ENCODE measurements around the gene C2CD2L.
"Not testable (repeated sequence)": the region's sequence is repeated elsewhere in the genome, so short reads cannot be mapped to it uniquely, and the experiment has no call there.

C2CD2L gene

GRCh38 chr11:119093942-119094815 lies 13.0 kb upstream of the C2CD2L start:
- DNase-seq, result peak; percentile 44

- DNase-seq, result no peak
Observed at GRCh38 chr11:119094816-119095065, 12.4 kb upstream of the C2CD2L start.

- peak; percentile 99 for DNase-seq
Observed at GRCh38 chr11:119095066-119095880, 11.9 kb upstream of the C2CD2L start.

- no peak for DNase-seq
Observed at GRCh38 chr11:119099711-119100110, 7.4 kb upstream of the C2CD2L start.

GRCh38 chr11:119100246-119100970 lies 6.7 kb upstream of the C2CD2L start:
- no peak for DNase-seq

GRCh38 chr11:119100994-119101758 lies 6.0 kb upstream of the C2CD2L start:
- no peak for DNase-seq

GRCh38 chr11:119101759-119102423 lies 5.3 kb upstream of the C2CD2L start, which contains the start of gene DPAGT1:
Gene DPAGT1, minus strand, starts transcription at chr11:119101853. Its CDS starts 198 bp downstream, at chr11:119101655.
- peak; percentile 86 for DNase-seq

- DNase-seq, result not testable (repeated sequence)
Observed at GRCh38 chr11:119103161-119103664, 3.9 kb upstream of the C2CD2L start.

GRCh38 chr11:119103793-119104192 lies 3.4 kb upstream of the C2CD2L start:
- DNase-seq, result no peak

GRCh38 chr11:119107538-119108145 lies 498 bp downstream of the C2CD2L start:
- DNase-seq, result peak; percentile 6

GRCh38 chr11:119108146-119108856 lies 1.2 kb downstream of the C2CD2L start:
- peak; percentile 26 for DNase-seq

- DNase-seq, result no peak
Observed at GRCh38 chr11:119108857-119109221, 1.7 kb downstream of the C2CD2L start.

GRCh38 chr11:119109843-119110242 lies 2.7 kb downstream of the C2CD2L start:
- DNase-seq, result no peak

GRCh38 chr11:119110439-119110838 lies 3.3 kb downstream of the C2CD2L start:
- no peak for DNase-seq

- no peak for DNase-seq
Observed at GRCh38 chr11:119111361-119111925, 4.3 kb downstream of the C2CD2L start.

- no peak for DNase-seq
Observed at GRCh38 chr11:119112314-119113020, 5.3 kb downstream of the C2CD2L start.

GRCh38 chr11:119113716-119114115 lies 6.6 kb downstream of the C2CD2L start:
- no peak for DNase-seq

GRCh38 chr11:119114351-119114750 lies 7.2 kb downstream of the C2CD2L start:
- DNase-seq, result no peak

GRCh38 chr11:119115484-119116234 lies 8.5 kb downstream of the C2CD2L start:
- peak; percentile 4 for DNase-seq
